SU-DHL-6 (cell line): ENCODE data around the gene PTPRN2.

Experiments
- H2AFZ ChIP-seq: fragments of 200-600 bp; sonication (generic); 2 replicates; pipeline ENCODE4 v1.6.1; 2014; ENCODE audit warnings: low read depth, mild to moderate bottlenecking, moderate library complexity, mixed read lengths, antibody characterized with exemption, low read length; ENCODE audit not compliant: severe bottlenecking
- H3F3A ChIP-seq: fragments of 200-600 bp; shearing (Covaris generic); 2 replicates; pipeline ENCODE4 v1.6.0; 2016; ENCODE audit warnings: antibody characterized with exemption, mild to moderate bottlenecking; ENCODE audit not compliant: insufficient read depth
- H3K27ac ChIP-seq: fragments of 200-600 bp; sonication (generic); 2 replicates; pipeline ENCODE4 v1.5.1; 2016; ENCODE audit warnings: low read depth, mild to moderate bottlenecking, low read length, moderate library complexity, mixed read lengths
- H3K27me3 ChIP-seq: fragments of 200-600 bp; sonication (generic), shearing (Covaris generic); 2 replicates; pipeline ENCODE4 v1.6.0; 2014; ENCODE audit warnings: mild to moderate bottlenecking, low read length
- H3K36me3 ChIP-seq: fragments of 200-600 bp; sonication (generic); 2 replicates; pipeline ENCODE4 v1.6.1; 2014; ENCODE audit warnings: mild to moderate bottlenecking, low read length, mixed read lengths
- H3K4me2 ChIP-seq: fragments of 300-600, 200-600 bp; shearing (Covaris generic), sonication (generic); 2 replicates; pipeline ENCODE4 v1.6.0; 2014; ENCODE audit warnings: low read length, low read depth, mild to moderate bottlenecking; ENCODE audit not compliant: poor library complexity, severe bottlenecking
- H3K4me3 ChIP-seq: fragments of 200-600 bp; sonication (generic); 2 replicates; pipeline ENCODE4 v1.5.1; 2014; ENCODE audit warnings: antibody characterized with exemption, low read length, mild to moderate bottlenecking, mixed read lengths; ENCODE audit not compliant: insufficient read depth, poor library complexity, severe bottlenecking
- H3K79me2 ChIP-seq: fragments of 200-600 bp; sonication (generic); 2 replicates; pipeline ENCODE4 v1.6.1; 2014; ENCODE audit warnings: mild to moderate bottlenecking, low read length, moderate library complexity; ENCODE audit not compliant: insufficient read depth
- H3K9ac ChIP-seq: fragments of 200-600 bp; sonication (generic); 2 replicates; pipeline ENCODE4 v1.7.0; 2014; ENCODE audit warnings: mild to moderate bottlenecking, low read length
- H3K9me2 ChIP-seq: fragments of 200-600 bp; sonication (generic); replicated peaks from 2 replicates; pipeline ENCODE4 v1.6.1; 2014; ENCODE audit warnings: low read length; ENCODE audit not compliant: insufficient read depth
- H3K9me3 ChIP-seq: fragments of 200-600 bp; sonication (generic); 2 replicates; pipeline ENCODE4 v1.6.1; 2014; ENCODE audit warnings: low read length, mixed read lengths; ENCODE audit not compliant: insufficient read depth
- H4K20me1 ChIP-seq: fragments of 200-600 bp; sonication (generic); 2 replicates; pipeline ENCODE4 v1.6.1; 2014; ENCODE audit warnings: low read depth, mild to moderate bottlenecking, antibody characterized with exemption, low read length, moderate library complexity, mixed read lengths
- CTCF ChIP-seq: fragments of 200-600 bp; sonication (generic); IDR thresholded peaks from one replicate; pipeline ENCODE4 v1.5.1; 2017; ENCODE audit warnings: antibody characterized with exemption, mild to moderate bottlenecking, low read length, moderate library complexity; ENCODE audit not compliant: insufficient read depth, poor library complexity, severe bottlenecking
- EZH2phosphoT487 ChIP-seq: fragments of 200-600 bp; sonication (generic), shearing (Covaris generic); conservative IDR thresholded peaks from 2 replicates; pipeline ENCODE4 v1.6.1; 2018; ENCODE audit warnings: mild to moderate bottlenecking, antibody characterized with exemption, low read length, moderate library complexity, mixed read lengths

PTPRN2 gene

GRCh38 chr7:158080899-158081445, 506.7 kb downstream of the PTPRN2 start:
- H2AFZ ChIP-seq, result no peak overlapping the region
- H3K9me2 ChIP-seq, result no peaks in the 10 kb centered on the region
- no peaks in the 10 kb centered on the region for H4K20me1 ChIP-seq
- H3K4me2 ChIP-seq, result no peak overlapping the region
- H3K9me3 ChIP-seq, result no peaks in the 10 kb centered on the region
- no peaks in the 10 kb centered on the region for H3K79me2 ChIP-seq
- no peaks in the 10 kb centered on the region for H3K27me3 ChIP-seq
- H3K9ac ChIP-seq, result no peak overlapping the region
- no peaks in the 10 kb centered on the region for H3K36me3 ChIP-seq
- no peaks in the 10 kb centered on the region for H3F3A ChIP-seq
- TF ChIP-seq EZH2phosphoT487, result no peak
- no peak for TF ChIP-seq CTCF
- no peak overlapping the region for H3K27ac ChIP-seq
- H3K4me3 ChIP-seq, result no peak overlapping the region

GRCh38 chr7:158077934-158078910, 509.4 kb downstream of the PTPRN2 start:
- Histone ChIP-seq H3K79me2 (no peaks in the 10 kb centered on the region), H4K20me1 (no peaks in the 10 kb centered on the region), H3K9me2 (no peaks in the 10 kb centered on the region), H3K9ac (no peak overlapping the region), H3K36me3 (no peaks in the 10 kb centered on the region), H3F3A (no peaks in the 10 kb centered on the region), H2AFZ (no peak overlapping the region), H3K4me3 (no peak overlapping the region), H3K27ac (no peak overlapping the region), H3K4me2 (no peak overlapping the region), H3K27me3 (no peaks in the 10 kb centered on the region), H3K9me3 (no peaks in the 10 kb centered on the region)
- no peak for TF ChIP-seq CTCF
- no peak for TF ChIP-seq EZH2phosphoT487

- Histone ChIP-seq H3K9me3 (no peaks in the 10 kb centered on the region), H4K20me1 (no peaks in the 10 kb centered on the region), H3K4me3 (no peak overlapping the region), H3K27me3 (no peaks in the 10 kb centered on the region), H3K9me2 (no peaks in the 10 kb centered on the region), H3K79me2 (no peaks in the 10 kb centered on the region), H2AFZ (no peak overlapping the region), H3F3A (no peaks in the 10 kb centered on the region), H3K4me2 (no peak overlapping the region), H3K9ac (no peak overlapping the region), H3K36me3 (no peaks in the 10 kb centered on the region), H3K27ac (no peak overlapping the region)
- TF ChIP-seq CTCF (no peak), EZH2phosphoT487 (no peak)
Observed at GRCh38 chr7:158077151-158077840, 510.3 kb downstream of the PTPRN2 start.
